HepG2 (cell line): Measurements from ENCODE around the gene LIPT2. TPM values are rescaled to one million over a fixed set of nuclear protein-coding genes. Genes with fewer than 3 reads are reported as not detected.

Experiments
- ATAD3A ChIP-seq: sonication (generic); formaldehyde crosslinking; IDR thresholded peaks from 2 replicates; pipeline ENCODE4 v1.4.0; 2020; ENCODE audit warnings: missing genetic modification reagents
- CHD2 ChIP-seq: IDR thresholded peaks from 2 replicates; pipeline ENCODE4 v1.6.1; 2011; ENCODE audit warnings: low read depth, low read length, improper control_type of control experiment
- EED ChIP-seq: sonication (generic); formaldehyde crosslinking; IDR thresholded peaks from 2 replicates; pipeline ENCODE4 v1.5.0; 2020; ENCODE audit warnings: mild to moderate bottlenecking, missing genetic modification reagents
- KLF9 ChIP-seq: IDR thresholded peaks from 2 replicates; pipeline ENCODE4 v1.6.1; 2016; ENCODE audit warnings: low read depth
- MTF1 ChIP-seq: sonication (generic); formaldehyde crosslinking; IDR thresholded peaks from 2 replicates; pipeline ENCODE4 v1.5.0; 2020; ENCODE audit warnings: missing genetic modification reagents
- NFE2L1 ChIP-seq: sonication (generic); formaldehyde crosslinking; IDR thresholded peaks from 2 replicates; pipeline ENCODE4 v1.4.0; 2020; ENCODE audit warnings: missing genetic modification reagents, mild to moderate bottlenecking, borderline replicate concordance
- REXO4 ChIP-seq: sonication (generic); formaldehyde crosslinking; IDR thresholded peaks from 2 replicates; pipeline ENCODE4 v1.8.0; 2022; ENCODE audit warnings: missing genetic modification reagents, mild to moderate bottlenecking, borderline replicate concordance
- SIN3A ChIP-seq: IDR thresholded peaks from 2 replicates; pipeline ENCODE4 v1.6.1; 2011; ENCODE audit warnings: low read depth, mild to moderate bottlenecking, control low read depth, low read length, borderline replicate concordance
- SMAD1 ChIP-seq: sonication (generic); formaldehyde crosslinking; IDR thresholded peaks from 2 replicates; pipeline ENCODE4 v1.4.0; 2020; ENCODE audit warnings: missing genetic modification reagents, low read depth, mild to moderate bottlenecking, borderline replicate concordance
- SP5 ChIP-seq: IDR thresholded peaks from 2 replicates; pipeline ENCODE4 v1.6.1; 2016; ENCODE audit warnings: low read depth, borderline replicate concordance
- ZNF234 ChIP-seq: sonication (generic); formaldehyde crosslinking; conservative IDR thresholded peaks from 2 replicates; pipeline ENCODE4 v1.5.1; 2020; ENCODE audit warnings: mild to moderate bottlenecking, missing genetic modification reagents
- ZNF383 ChIP-seq: sonication (generic); formaldehyde crosslinking; IDR thresholded peaks from 2 replicates; pipeline ENCODE4 v1.4.0; 2020; ENCODE audit warnings: missing genetic modification reagents, mild to moderate bottlenecking, borderline replicate concordance
- ZNF432 ChIP-seq: sonication (generic); formaldehyde crosslinking; IDR thresholded peaks from 2 replicates; pipeline ENCODE4 v1.5.0; 2020; ENCODE audit warnings: missing genetic modification reagents, mild to moderate bottlenecking, borderline replicate concordance
- ZNF709 ChIP-seq: sonication (generic); formaldehyde crosslinking; IDR thresholded peaks from 2 replicates; pipeline ENCODE4 v1.5.0; 2020; ENCODE audit warnings: mild to moderate bottlenecking, missing genetic modification reagents
- ZNF775 ChIP-seq: sonication (generic); formaldehyde crosslinking; IDR thresholded peaks from 2 replicates; pipeline ENCODE4 v1.4.0; 2020; ENCODE audit warnings: missing genetic modification reagents, mild to moderate bottlenecking, moderate library complexity, borderline replicate concordance
- ZNF816 ChIP-seq: sonication (generic); formaldehyde crosslinking; IDR thresholded peaks from 2 replicates; pipeline ENCODE4 v1.8.0; 2022; ENCODE audit warnings: missing genetic modification reagents, mild to moderate bottlenecking, borderline replicate concordance
- polyA plus RNA-seq, 8 experiments: library from polyadenylated mRNA; depleted of rRNA in 3 of 8; stranded (reverse) in 7 of 8; unstranded in 1 of 8; fragments of >200 nt; fragmentation: Illumina TruSeq in 4 of 8; extraction: Trizol in 4 of 8; gene quantifications; 2 replicates each; pipeline versions ENCODE4 v1.2.1 to v1.2.3, GENCODE V29; 2011 to 2016; ENCODE audit warnings: low read depth in 4 of 8, missing spikeins in 1 of 8, mixed read lengths in 1 of 8; ENCODE audit not compliant: insufficient read depth in 1 of 8
- total RNA-seq, 5 experiments: library from RNA; depleted of rRNA; stranded (reverse); fragments of >200 nt; fragmentation: Illumina TruSeq; extraction: Trizol; gene quantifications; 2 replicates each; pipeline ENCODE4 v1.2.3, GENCODE V29; 2016; ENCODE audit warnings: low read depth in 1 of 5
- TF ChIP-seq, protein P1 (sequence below): sonication (generic); formaldehyde crosslinking; IDR thresholded peaks from one replicate; pipeline ENCODE4 v1.5.1; 2020; ENCODE audit warnings: mild to moderate bottlenecking, missing genetic modification reagents; ENCODE audit errors: not compliant biosample characterization
- TF ChIP-seq, protein P2 (sequence below): sonication (generic); formaldehyde crosslinking; IDR thresholded peaks from 2 replicates; pipeline ENCODE4 v1.4.0; 2020; ENCODE audit warnings: missing genetic modification reagents, mild to moderate bottlenecking, borderline replicate concordance
- TF ChIP-seq, protein P3 (sequence below): sonication (generic); formaldehyde crosslinking; conservative IDR thresholded peaks from 2 replicates; pipeline ENCODE4 v1.8.1; 2023; ENCODE audit warnings: missing genetic modification reagents

The LIPT2 gene
- total and polyA plus RNA-seq, 2 of the 13 experiments (the other 11 are each of a cell fraction or from before 2014, with no cell fraction given) = 3.0 to 5.6 TPM

DNA sequence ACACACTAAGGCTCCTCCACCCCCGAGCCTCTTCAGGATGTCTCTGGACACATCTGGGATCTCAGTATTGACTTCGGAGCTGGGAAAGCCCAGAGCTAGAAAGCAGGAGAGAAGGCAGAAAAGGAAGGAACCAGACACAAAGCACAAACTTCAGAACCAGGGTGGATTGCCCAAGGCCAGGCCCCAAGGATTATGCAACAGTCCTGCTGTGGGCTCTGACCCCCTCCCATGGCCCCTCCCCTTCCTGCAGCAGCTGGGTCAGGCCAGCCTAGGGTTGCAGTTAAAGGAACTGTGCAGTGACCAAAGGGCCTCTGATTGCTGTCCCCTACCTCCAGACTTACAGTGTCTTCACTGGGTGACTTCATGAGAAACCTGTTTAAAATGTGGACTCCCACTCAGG lies 31.5 kb downstream of the LIPT2 start (continued):
- TF ChIP-seq SMAD1 = 0 out of 2 replicates have a peak, but pooled peaks have one; percentile 55
- no peak for TF ChIP-seq MTF1 (CRISPR knock-in tag)
- no peak for TF ChIP-seq EED (CRISPR knock-in tag)
- TF ChIP-seq ZNF432 (CRISPR knock-in tag) = no peak
- TF ChIP-seq KLF9 (CRISPR knock-in tag) = no peak
- TF ChIP-seq NFE2L1 (CRISPR knock-in tag) = no peak
- TF ChIP-seq ZNF383 (CRISPR knock-in tag) = no peak
- TF ChIP-seq ATAD3A = no peak
- TF ChIP-seq ZNF816 (CRISPR knock-in tag) = peak; percentile 56; the same call in 1 of the 2 replicates
- TF ChIP-seq SP5 (CRISPR knock-in tag) = peak; percentile 86
- no peak for TF ChIP-seq ZNF709 (CRISPR knock-in tag)
- TF ChIP-seq, protein P1, sequence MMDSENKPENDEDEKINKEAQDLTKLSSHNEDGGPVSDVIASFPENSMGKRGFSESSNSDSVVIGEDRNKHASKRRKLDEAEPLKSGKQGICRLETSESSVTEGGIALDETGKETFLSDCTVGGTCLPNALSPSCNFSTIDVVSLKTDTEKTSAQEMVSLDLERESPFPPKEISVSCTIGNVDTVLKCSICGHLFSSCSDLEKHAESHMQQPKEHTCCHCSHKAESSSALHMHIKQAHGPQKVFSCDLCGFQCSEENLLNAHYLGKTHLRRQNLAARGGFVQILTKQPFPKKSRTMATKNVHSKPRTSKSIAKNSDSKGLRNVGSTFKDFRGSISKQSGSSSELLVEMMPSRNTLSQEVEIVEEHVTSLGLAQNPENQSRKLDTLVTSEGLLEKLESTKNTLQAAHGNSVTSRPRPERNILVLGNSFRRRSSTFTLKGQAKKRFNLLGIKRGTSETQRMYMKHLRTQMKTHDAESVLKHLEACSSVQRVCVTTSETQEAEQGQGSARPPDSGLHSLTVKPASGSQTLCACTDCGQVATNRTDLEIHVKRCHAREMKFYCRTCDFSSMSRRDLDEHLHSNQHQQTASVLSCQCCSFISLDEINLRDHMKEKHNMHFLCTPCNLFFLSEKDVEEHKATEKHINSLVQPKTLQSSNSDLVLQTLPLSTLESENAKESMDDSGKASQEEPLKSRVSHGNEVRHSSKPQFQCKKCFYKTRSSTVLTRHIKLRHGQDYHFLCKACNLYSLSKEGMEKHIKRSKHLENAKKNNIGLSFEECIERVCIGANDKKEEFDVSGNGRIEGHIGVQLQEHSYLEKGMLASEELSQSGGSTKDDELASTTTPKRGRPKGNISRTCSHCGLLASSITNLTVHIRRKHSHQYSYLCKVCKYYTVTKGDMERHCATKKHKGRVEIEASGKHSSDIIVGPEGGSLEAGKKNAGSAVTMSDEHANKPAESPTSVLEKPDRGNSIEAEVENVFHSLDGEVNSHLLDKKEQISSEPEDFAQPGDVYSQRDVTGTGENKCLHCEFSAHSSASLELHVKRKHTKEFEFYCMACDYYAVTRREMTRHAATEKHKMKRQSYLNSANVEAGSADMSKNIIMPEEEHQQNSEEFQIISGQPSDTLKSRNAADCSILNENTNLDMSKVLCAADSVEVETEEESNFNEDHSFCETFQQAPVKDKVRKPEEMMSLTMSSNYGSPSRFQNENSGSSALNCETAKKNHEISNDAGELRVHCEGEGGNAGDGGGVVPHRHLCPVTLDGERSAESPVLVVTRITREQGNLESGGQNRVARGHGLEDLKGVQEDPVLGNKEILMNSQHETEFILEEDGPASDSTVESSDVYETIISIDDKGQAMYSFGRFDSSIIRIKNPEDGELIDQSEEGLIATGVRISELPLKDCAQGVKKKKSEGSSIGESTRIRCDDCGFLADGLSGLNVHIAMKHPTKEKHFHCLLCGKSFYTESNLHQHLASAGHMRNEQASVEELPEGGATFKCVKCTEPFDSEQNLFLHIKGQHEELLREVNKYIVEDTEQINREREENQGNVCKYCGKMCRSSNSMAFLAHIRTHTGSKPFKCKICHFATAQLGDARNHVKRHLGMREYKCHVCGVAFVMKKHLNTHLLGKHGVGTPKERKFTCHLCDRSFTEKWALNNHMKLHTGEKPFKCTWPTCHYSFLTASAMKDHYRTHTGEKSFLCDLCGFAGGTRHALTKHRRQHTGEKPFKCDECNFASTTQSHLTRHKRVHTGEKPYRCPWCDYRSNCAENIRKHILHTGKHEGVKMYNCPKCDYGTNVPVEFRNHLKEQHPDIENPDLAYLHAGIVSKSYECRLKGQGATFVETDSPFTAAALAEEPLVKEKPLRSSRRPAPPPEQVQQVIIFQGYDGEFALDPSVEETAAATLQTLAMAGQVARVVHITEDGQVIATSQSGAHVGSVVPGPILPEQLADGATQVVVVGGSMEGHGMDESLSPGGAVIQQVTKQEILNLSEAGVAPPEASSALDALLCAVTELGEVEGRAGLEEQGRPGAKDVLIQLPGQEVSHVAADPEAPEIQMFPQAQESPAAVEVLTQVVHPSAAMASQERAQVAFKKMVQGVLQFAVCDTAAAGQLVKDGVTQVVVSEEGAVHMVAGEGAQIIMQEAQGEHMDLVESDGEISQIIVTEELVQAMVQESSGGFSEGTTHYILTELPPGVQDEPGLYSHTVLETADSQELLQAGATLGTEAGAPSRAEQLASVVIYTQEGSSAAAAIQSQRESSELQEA (CRISPR knock-in tag) = no peak
- TF ChIP-seq CHD2 = no peak
- TF ChIP-seq, protein P2, sequence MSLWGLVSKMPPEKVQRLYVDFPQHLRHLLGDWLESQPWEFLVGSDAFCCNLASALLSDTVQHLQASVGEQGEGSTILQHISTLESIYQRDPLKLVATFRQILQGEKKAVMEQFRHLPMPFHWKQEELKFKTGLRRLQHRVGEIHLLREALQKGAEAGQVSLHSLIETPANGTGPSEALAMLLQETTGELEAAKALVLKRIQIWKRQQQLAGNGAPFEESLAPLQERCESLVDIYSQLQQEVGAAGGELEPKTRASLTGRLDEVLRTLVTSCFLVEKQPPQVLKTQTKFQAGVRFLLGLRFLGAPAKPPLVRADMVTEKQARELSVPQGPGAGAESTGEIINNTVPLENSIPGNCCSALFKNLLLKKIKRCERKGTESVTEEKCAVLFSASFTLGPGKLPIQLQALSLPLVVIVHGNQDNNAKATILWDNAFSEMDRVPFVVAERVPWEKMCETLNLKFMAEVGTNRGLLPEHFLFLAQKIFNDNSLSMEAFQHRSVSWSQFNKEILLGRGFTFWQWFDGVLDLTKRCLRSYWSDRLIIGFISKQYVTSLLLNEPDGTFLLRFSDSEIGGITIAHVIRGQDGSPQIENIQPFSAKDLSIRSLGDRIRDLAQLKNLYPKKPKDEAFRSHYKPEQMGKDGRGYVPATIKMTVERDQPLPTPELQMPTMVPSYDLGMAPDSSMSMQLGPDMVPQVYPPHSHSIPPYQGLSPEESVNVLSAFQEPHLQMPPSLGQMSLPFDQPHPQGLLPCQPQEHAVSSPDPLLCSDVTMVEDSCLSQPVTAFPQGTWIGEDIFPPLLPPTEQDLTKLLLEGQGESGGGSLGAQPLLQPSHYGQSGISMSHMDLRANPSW (CRISPR knock-in tag) = no peak
- no peak for TF ChIP-seq SIN3A
- TF ChIP-seq, protein P3, sequence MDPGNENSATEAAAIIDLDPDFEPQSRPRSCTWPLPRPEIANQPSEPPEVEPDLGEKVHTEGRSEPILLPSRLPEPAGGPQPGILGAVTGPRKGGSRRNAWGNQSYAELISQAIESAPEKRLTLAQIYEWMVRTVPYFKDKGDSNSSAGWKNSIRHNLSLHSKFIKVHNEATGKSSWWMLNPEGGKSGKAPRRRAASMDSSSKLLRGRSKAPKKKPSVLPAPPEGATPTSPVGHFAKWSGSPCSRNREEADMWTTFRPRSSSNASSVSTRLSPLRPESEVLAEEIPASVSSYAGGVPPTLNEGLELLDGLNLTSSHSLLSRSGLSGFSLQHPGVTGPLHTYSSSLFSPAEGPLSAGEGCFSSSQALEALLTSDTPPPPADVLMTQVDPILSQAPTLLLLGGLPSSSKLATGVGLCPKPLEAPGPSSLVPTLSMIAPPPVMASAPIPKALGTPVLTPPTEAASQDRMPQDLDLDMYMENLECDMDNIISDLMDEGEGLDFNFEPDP (CRISPR knock-in tag) = no peak
- TF ChIP-seq ZNF234 = no peak
- no peak for TF ChIP-seq ZNF775 (CRISPR knock-in tag)
- no peak for TF ChIP-seq REXO4
